Upper lobe of left lung (tissue), 4 donors: Measurements from ENCODE around the gene SPCS3.

Experiments
- CTCF ChIP-seq, 6 experiments: fragments of 450-650 bp in 4 of 6; fragments of 200-600 bp in 2 of 6; sonication (generic) in 2 of 6; IDR thresholded peaks; one replicate each; pipeline ENCODE4 v1.5.1; 2016 to 2019; ENCODE audit warnings: antibody characterized with exemption in 6 of 6
- EP300 ChIP-seq, 4 donors: sonication (generic); formaldehyde crosslinking; IDR thresholded peaks; one replicate each; pipeline ENCODE4 v1.5.1; 2017; ENCODE audit warnings: antibody characterized with exemption in 4 of 4, control low read depth in 2 of 4

GRCh38 chr4:176363072-176363471 lies 43.3 kb downstream of the SPCS3 start:
- no peak for TF ChIP-seq CTCF (IDR thresholded peaks at IDR 0.05)
- TF ChIP-seq EP300 (IDR thresholded peaks at IDR 0.05) = no peak
